Fibroblast of skin of right biceps (primary cell): Measurements from ENCODE around the gene NMB.
"Not testable (repeated sequence)": the region's sequence is repeated elsewhere in the genome, so short reads cannot be mapped to it uniquely, and the experiment has no call there.

ENCODE experiments used
- DNase-seq: peaks from one replicate; pipeline ENCODE4 v3.0.0-alpha.2; 2013

Gene NMB

DNA sequence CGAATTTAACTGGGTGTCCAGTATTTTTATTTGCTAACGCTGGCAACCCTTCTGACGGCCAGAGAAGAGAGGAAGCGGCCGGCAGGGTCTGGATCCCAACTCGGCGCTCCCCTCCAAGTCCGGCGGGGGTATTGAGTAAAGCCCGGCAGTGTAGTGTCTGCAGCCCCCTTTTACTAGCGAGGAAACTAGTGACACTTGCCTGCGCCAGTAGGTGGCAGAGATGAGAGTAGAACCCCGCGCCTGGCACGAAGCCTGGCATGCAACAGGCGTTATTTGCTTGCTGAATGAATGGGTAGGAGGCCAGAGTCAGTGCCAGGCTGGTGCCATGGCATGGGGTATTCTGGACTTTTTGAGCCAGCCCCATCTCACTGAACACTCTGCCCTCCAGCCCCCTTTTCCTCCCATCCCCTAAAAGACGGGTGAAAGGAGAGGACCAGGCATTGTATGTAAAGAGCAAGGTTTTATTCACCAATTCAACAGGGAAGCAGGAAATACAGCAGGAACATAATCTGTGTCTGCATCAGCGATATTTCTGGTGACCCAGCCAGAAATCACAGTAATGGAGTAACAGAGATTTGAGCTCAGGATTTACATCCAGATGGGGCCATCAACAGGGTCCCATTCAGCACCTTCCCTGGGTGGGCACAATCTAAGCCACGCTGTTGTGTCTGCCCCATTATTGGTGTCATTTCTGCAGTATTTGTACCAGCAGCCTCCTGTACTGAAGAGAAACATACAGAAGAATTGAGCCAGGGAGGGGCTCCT, 3.1 kb downstream of the NMB start:
- peak; percentile 84 for DNase-seq

DNA sequence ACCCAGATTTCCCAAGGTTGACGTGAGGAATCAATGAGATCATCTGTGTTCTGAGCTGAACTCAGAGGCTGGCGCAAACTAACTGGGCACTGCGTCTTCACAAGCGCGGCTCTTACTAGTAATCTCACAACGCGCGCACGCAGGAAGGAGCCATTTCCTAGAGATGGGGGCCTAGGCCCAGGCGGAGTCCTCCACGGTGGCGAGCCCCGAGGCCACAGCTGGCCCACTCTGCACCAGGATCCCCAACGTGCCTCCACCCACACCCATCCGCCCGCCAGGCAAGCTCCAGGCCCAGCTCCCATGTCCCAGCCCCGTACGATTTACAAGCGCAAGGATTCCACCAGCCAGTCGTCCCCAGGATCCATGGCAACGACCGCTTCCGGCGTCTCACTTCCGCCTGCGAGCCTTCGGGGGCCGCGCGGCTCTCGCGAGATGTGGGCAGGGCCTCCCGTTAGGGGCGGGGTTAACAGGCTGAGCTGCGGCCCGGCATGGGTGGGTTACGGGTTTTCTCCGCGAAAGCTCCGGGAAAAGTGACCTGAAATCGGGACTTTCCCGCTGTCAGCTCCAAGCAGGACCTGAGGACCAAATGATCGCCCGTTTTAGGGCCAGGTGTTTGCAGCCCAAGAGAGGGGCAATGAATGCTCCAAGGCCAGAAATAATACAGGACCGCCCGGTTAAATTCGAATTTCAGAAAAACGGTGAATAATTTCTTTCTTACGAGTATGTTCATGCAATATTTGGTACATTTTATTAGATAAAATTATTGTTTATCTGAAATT, 3.9 kb downstream of the NMB start, which contains the start of gene WDR73:
Gene WDR73, minus strand, starts transcription at position 374 of the 779 bp plus-strand sequence. Its CDS starts 9 bp downstream, at position 365.
- peak; percentile 94 for DNase-seq

DNA sequence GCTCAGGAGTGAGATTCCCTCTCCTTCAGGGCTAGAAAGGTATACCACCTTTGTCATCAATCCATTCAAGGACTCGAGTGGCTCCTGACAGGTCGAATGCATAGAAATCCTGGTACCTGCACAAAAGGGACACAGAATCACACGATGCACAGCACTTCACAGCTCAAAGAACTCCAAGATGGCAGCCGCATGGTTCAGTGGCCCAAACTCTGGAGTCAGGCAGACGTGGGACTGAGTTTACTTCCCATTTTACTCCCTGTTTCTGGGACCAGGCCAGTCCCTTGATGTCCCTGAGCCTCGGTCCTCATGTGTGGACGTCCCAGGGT, 4.5 kb downstream of the NMB start:
- DNase-seq, result no peak

DNA sequence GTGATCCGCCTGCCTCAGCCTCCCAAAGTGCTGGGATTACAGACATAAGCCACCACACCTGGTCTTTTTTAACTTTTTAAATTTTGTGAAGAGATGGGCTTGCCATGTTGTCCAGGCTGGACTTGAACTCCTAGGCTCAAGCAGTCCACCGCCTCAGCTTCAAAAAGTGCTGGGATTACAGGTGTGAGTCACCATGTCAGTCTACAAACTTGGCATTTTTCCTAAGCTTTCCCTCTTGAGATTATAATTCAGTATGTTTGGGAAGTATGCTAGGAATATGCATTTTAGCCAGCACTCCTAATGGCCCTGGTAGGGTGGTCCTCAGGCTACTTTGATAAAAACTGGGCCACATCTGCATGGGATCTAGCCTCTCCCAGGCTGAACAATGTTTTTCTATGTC, 8.3 kb downstream of the NMB start:
- peak; percentile 27 for DNase-seq

DNA sequence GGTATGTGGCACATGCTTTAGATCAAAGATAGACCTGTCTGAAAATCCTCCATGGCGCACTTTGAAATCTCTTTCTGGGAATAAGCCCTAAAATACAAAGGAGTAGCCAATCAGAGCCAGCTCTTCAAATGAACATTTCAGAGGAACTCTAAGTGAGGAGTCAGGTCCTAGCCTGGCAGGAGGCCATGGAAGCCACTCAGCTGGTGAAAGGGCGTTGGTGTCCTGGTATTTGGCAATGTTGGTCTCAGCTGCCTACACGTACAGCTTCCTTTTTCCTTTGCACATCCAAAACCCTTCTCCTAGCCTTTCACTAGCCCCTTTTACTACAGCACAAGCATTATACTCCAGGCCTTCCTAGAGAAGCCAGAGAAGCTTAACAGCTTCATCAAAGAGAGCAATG, 9.5 kb downstream of the NMB start:
- no peak for DNase-seq

DNA sequence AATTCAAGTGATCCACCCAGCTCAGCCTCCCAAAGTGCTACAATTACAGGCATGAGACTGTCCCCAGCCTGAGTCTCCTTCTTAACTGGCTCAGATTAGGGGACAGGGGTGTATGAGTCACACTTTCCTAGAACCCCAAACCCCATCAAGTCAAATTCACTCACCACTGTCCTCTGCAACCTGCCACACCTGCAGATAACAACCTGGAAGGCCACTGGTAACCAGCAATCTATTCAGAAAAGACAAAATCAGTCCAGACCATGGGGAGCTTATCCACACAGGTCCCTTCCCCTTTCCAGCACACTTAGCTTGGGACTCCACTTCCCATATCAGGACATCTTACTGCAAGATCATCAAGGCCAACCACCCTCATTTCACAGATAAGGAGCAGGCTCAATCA, 10.3 kb downstream of the NMB start:
- DNase-seq, result no peak

DNA sequence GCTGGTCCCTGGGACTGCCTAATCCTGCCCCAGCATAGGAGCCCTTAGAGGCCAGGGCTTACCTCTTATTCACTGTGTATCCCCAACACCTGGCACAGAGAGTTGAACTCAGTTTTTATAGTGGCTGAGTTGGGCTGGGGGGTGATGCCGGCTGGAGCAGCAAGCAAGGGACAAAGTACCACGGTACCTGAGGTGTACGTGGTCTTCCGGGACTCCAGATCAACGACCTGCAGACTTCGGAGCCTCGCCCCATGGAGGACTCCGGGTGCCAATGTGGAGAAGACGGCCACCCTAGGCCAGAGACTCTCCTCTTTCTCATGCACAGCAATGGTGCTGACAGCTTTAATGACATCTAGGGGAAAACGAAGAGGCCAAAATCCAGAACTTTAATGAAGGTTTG, 12.0 kb downstream of the NMB start:
- no peak for DNase-seq

DNA sequence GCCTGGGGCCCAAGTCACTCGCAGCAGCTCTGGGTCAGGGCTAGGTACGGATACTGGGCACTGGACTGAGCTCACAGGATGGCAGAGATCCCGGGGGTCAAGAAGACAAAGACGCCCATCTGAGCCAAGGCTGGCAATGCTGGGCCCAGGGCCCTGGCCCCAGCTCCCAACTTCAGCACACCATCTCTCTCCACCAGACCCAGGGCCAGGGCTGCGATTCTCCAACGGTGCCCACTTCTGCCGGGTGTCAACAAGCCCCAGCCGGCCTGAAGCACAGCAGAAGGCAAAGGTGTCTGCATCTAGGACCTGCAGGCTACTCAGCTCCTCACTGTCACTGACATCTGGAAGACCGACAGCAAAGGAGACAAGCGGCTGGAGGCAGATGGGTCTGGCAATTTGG, 12.5 kb downstream of the NMB start:
- no peak for DNase-seq

DNA sequence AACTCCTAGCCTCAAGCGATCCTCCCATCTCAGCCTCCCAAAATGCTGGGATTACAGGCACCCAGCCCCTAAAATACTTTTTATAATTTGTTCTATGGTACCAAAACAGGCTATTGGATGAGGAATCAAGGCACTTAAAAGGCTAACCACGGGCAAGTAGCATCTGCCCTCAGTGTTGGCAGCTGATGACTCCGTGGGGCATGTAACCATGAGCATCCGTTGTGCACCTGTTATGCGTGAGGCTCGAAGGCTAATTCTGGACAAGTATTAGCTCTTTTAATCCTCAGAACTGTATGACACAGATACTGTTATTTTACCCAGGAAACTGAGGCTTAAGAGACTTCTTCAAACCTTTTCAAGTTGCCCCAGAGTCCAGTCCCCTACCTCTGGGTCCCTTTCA, 14.2 kb downstream of the NMB start:
- no peak for DNase-seq

DNA sequence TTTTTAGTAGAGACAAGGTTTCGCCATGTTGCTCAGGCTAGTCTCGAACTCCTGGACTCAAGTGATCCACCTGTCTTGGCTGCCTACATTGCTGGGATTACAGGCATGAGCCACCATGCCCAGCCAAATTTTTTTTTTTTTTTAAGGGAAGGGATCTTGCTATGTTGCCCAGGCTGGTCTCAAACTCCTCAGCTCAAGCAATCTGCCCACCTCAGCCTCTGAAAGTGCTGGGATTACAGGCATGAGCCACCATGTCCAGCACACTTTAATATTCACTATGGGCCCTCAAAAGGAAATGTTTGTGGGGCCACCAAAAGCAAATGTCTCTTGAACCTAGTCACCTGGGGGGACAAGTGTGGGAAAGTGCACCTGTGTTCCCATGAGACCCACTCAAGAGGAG, 15.4 kb downstream of the NMB start:
- not testable (repeated sequence) for DNase-seq

DNA sequence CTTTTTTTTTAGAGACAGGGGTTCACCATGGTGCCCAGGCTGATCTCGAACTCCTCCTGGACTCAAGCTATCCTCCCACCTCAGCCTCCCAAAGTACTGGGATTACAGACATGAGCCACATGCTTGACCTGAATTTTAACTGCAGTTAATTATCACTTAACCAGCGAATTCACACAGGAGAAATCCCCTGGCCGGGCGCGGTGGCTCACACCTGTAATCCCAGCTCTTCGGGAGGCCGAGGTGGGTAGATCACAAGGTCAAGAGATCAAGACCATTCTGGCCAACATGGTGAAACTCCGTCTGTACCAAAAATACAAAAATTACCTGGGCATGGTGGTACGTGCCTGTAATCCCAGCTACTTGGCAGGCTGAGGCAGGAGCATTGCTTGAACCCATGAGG, 16.1 kb downstream of the NMB start:
- DNase-seq, result not testable (repeated sequence)

DNA sequence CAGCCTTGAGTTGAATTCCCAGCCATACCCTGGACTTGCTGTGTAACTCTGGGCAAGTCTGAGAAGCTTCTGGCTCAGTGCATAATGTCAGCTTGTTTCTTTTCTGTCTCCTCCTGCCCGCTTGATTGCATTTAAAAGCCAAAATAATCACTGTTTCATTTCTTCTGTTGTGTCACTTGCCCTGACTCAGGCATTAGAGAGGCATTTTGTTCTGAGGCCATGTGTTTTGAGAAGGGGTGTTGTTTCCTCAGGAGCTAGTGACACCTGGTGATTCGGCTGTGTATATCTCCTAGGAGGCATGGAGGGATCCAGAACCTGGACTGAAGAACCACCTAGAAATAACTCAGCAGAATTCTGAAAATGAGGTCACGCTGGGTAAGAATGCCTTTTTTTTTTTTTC, 19.9 kb downstream of the NMB start:
- DNase-seq, result no peak

DNA sequence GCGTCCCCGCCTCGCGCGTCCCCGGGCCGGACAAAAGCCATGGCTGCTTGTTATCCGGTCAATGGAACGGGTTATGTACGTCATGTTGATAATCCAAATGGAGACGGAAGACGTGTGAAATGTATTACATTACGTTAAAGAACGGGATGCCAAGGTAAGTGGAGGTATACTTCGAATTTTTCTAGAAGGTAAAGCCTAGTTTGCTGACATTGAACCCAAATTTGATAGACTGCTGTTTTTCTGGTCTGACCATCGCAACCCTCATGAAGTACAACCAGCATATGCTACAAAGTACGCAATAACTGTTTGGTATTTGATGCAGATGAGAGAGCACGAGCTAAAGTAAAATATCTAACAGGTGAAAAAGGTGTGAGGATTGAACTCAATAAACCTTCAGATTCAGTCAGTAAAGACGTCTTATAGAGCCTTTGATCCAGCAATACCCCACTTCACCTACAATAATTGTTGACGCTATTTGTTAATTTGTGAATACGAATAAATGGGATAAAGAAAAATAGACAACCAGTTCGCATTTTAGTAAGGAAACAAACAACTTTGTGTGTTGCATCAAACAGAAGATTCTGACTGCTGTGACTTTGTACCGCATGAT, 23.7 kb downstream of the NMB start:
- DNase-seq, result no peak

DNA sequence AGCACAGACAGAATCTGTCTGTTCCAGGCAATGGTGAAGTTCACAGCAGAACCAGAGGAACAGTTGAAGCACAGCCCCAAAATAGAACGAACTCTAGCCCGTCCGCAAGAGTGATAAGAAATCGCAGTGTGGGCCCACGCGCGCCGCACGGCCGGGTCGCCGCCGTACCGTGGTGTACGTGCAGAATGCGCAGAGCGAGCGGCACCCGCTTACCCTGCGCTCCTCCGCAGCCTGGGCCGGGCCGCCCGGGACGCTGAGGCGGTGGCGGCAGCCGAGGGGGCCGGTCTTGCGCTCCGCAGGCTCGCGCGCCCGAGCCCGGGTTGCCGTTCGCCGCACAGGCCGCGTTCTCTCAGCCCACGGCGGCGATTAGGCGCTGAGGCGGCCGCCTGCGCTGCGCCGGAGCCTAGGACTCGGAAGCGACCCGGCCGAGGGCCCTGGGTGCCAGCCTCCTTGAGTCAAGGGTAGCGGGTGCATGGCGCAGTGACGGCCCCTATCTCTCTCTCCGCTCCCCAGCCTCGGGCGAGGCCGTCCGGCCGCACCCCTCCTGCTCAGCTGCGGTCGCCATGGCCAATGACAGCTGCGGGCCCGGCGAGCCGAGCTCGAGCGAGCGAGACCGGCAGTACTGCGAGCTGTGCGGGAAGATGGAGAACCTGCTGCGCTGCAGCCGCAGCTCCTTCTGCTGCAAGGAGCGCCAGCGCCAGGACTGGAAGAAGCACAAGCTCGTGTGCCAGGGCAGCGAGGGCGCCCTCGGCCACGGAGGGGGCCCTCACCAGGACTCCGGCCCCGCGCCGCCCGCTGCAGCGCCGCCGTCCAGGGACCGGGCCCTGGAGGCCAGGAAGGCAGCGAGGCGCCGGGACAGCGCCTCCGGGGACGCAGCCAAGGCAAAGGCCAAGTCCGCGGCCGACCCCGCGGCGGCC, 24.4 kb downstream of the NMB start:
- peak; percentile 77 for DNase-seq

DNA sequence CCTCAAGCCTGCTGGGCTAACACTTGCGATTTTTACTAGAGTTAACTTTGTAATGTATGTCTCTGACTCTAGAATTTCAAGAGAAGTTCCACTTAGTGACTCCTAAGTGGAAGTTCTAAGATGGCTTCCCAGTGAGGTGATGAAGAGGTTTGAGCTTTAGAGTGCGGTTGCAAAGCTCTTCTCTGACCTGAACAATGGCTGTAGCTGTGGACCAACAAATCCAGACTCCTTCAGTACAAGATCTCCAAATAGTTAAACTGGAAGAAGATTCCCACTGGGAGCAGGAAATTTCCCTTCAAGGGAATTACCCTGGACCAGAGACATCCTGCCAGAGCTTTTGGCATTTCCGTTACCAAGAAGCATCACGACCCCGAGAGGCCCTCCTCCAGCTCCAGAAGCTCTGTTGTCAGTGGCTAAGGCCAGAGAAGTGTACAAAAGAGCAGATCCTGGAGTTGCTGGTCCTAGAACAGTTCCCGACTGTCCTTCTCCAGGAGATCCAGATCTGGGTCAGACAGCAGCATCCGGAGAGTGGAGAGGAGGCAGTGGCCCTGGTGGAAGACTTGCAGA, 26.2 kb downstream of the NMB start:
- peak; percentile 11 for DNase-seq

DNA sequence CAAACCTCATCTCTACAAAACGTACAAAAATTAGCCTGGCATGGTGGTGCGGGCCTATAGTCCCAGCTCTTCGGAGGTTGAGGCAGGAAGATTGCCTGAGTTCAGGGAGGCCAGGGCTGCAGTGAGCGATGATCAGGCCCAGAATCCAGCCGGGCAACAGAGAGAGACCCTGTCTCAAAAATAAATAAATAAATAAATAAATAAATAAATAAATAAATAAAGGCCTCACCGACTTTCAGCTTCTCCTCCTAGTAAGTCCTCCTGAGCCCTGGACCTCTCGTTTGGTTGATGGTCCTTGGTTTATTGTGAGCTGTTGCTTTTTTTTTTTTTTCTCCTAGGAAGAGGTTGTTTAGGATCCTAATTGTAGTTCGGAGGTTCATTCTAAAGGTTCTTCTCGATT, 29.0 kb downstream of the NMB start:
- no peak for DNase-seq

DNA sequence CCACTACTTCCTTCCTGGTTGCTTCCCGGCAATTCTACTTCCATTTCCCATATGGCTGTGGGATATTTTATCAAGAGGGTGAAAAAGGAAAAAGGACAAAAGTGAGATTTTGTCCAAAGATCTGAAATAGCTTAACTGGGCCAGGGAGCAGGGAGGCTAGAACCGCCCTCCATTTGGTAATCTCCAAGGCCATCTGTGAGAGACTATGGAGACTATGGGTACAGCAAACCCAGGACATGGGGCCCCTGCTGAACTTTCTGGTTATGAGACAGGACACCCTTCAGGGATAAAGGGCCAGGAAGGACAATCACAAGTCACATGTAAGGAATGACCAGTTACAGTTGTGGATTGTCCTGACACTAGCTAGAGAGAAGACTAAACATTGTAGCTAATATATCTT, 32.9 kb downstream of the NMB start:
- no peak for DNase-seq

DNA sequence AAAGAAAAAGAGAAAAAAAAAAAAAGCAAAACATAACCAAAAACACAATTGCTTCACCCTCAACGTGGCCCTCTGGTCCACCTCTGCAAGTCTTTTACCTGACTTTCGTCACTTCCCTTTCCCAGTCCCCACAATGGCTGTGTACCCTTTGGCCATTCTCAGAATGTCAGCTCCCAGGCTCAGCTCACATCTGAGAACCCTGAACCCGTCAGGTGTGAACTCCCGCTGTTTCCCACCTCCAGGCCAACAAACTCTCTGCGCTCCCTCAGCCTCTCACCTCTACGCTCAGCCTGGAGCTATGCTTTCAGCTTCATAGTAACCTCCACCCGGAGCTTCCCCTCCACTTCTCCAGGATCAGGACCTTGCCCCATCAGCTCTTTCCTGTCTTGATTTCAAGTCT, 33.6 kb downstream of the NMB start:
- no peak for DNase-seq

DNA sequence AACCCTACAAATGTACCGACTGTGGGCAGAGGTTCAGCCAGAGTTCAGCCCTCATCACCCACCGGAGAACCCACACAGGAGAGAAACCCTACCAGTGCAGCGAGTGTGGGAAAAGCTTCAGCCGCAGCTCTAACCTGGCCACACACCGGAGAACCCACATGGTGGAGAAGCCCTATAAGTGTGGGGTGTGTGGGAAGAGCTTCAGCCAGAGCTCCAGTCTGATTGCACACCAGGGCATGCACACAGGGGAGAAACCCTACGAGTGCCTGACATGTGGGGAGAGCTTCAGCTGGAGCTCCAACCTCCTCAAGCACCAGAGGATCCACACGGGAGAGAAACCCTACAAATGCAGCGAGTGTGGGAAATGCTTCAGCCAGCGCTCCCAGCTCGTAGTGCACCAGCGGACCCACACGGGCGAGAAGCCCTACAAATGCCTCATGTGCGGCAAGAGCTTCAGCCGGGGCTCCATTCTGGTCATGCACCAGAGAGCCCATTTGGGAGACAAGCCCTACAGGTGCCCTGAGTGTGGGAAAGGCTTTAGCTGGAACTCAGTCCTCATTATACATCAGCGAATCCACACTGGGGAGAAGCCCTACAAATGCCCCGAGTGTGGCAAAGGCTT, 36.5 kb downstream of the NMB start:
- no peak for DNase-seq

DNA sequence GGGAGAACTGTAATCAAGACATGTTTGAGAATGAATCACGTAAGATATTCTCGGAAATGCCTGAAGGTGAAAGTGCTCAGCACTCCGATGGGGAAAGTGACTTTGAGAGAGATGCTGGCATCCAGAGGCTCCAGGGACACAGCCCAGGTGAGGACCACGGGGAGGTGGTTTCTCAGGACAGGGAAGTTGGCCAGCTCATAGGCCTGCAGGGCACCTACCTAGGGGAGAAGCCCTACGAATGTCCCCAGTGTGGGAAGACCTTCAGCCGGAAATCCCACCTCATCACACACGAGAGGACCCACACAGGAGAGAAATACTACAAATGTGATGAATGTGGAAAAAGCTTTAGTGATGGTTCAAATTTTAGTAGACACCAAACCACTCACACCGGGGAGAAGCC, 37.4 kb downstream of the NMB start:
- DNase-seq, result no peak

DNA sequence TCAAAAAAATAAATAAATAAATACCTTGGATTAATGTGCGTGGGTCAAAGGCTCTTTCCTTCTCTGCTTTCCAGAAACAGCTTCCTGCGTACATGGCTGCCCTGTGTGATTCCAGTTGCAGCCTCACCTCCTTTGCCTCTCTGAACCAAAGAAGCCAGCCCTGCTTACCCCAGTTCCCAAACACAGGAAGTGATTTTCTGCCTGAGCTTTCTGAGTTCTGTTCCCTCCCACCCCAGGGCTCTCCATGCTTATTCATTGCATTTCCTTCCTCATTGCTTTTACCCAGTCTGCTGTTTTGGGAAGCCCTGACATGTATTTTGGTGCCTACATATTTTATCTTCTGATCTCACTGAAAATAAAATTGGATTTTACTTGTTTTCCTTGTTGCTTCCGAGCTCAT, 41.8 kb downstream of the NMB start:
- no peak for DNase-seq

DNA sequence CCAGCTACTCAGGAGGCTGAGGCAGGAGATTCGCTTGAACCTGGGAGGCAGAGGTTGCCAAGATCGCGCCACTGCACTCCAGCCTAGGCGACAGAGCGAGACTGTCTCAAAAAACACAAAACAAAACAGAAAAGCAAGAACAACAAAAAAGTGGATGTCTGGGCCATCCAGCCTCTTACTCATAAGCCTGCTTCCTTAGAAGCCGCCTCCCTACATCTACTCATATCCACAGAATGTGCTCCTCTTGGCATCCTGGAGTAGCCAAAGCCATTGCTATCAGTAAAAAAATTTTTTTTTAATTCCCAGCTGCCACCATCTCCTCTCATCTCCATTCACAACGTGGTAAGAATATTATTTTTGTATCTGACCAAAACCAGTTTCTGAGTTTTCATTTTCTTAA, 46.4 kb downstream of the NMB start:
- DNase-seq, result no peak
